Spleen (tissue), 11 donors: ENCODE results near the gene TLX2. TPM values are rescaled to one million over a fixed set of nuclear protein-coding genes. Genes with fewer than 3 reads are reported as not detected.

Experiments used
- DNase-seq: peaks from one replicate; pipeline ENCODE4 v3.0.0-alpha.2; 2020
- H3K27ac ChIP-seq, 8 donors: fragments of 200-600 bp; sonication (generic) in 7 of 8; 1 replicate in 4 of 8; 2 replicates in 4 of 8; pipeline versions ENCODE4 v1.5.0 to v1.8.0; 2016 to 2021; ENCODE audit warnings: inconsistent platforms in 4 of 8, mild to moderate bottlenecking in 4 of 8, moderate library complexity in 1 of 8
- H3K27me3 ChIP-seq, 7 donors: fragments of 200-600 bp; sonication (generic) in 6 of 7; replicated peaks in 1 of 7; 1 replicate in 4 of 7; 2 replicates in 3 of 7; pipeline versions ENCODE4 v1.5.0 to v1.8.0; 2016 to 2021; ENCODE audit warnings: inconsistent platforms in 3 of 7, mild to moderate bottlenecking in 1 of 7
- H3K36me3 ChIP-seq, 6 donors: fragments of 200-600 bp; sonication (generic) in 5 of 6; 1 replicate in 4 of 6; 2 replicates in 2 of 6; pipeline versions ENCODE4 v1.5.0 to v1.8.0; 2016 to 2021; ENCODE audit warnings: inconsistent platforms in 2 of 6
- H3K4me1 ChIP-seq, 6 donors: fragments of 200-600 bp; sonication (generic) in 5 of 6; 1 replicate in 3 of 6; 2 replicates in 3 of 6; pipeline versions ENCODE4 v1.5.0 to v1.8.0; 2016 to 2021; ENCODE audit warnings: inconsistent platforms in 3 of 6
- H3K4me3 ChIP-seq, 8 donors: fragments of 200-600 bp; sonication (generic) in 7 of 8; 1 replicate in 4 of 8; 2 replicates in 4 of 8; pipeline versions ENCODE4 v1.5.0 to v1.8.0; 2016 to 2021; ENCODE audit warnings: inconsistent platforms in 4 of 8, mild to moderate bottlenecking in 4 of 8, moderate library complexity in 2 of 8
- H3K9me3 ChIP-seq, 8 donors: fragments of 200-600 bp; sonication (generic) in 7 of 8; 1 replicate in 4 of 8; 2 replicates in 4 of 8; pipeline versions ENCODE4 v1.5.0 to v1.8.0; 2016 to 2021; ENCODE audit warnings: inconsistent platforms in 4 of 8
- POLR2A ChIP-seq, 3 donors: fragments of 450-650 bp; IDR thresholded peaks; one replicate each; pipeline ENCODE4 v1.5.1; 2017; ENCODE audit warnings: antibody characterized with exemption in 3 of 3, mild to moderate bottlenecking in 1 of 3
- POLR2AphosphoS5 ChIP-seq, 3 donors: sonication (generic); formaldehyde crosslinking; IDR thresholded peaks; one replicate each; pipeline ENCODE4 v1.5.1; 2017; ENCODE audit warnings: antibody characterized with exemption in 3 of 3
- WGBS, 5 donors: extraction: QIAGEN DNeasy Blood & Tissue Kit in 3 of 5; methylation state at CpG; one replicate each; pipeline versions ENCODE4 v1.1.5 to v1.1.7; 2013 to 2018; 5-methylcytosine and 5-hydroxymethylcytosine counted together
- intact Hi-C: fragments of 100-400 bp; cut with DNase I; formaldehyde crosslinking; loops from one replicate; pipeline ENCODE4 v1.15.0; 2023; ENCODE audit warnings: low total_unique reads
- polyA plus RNA-seq, 3 donors: library from polyadenylated mRNA; stranded (reverse); fragments of 200-250 nt; gene quantifications; one replicate each; pipeline ENCODE4 v1.2.1, GENCODE V29; 2013
- total RNA-seq, 7 donors: library from RNA; depleted of rRNA in 3 of 7; stranded (reverse); fragments of >200 nt in 3 of 7; fragmentation: NEBNext Ultra II Directional in 4 of 7; extraction: Animal tissue kit (Norgen Biotek cat#: 25700) in 4 of 7; gene quantifications; one replicate each; pipeline versions ENCODE4 v1.1.0 to v1.2.1, GENCODE V29; 2016 to 2021
- TF ChIP-seq, protein P1 (sequence below), 11 experiments: fragments of 200-600 bp in 7 of 11; fragments of 450-650 bp in 4 of 11; sonication (generic) in 4 of 11; IDR thresholded peaks in 8 of 11; conservative IDR thresholded peaks in 3 of 11; 1 replicate in 7 of 11; 2 replicates in 4 of 11; pipeline versions ENCODE4 v1.4.0 to v1.8.0; 2016 to 2021; ENCODE audit warnings: antibody characterized with exemption in 11 of 11, inconsistent platforms in 4 of 11, mild to moderate bottlenecking in 1 of 11
- donor health status: healthy with polysubstance abuse.
- donor health status: DM: no; HTN: no; CAD: no; lungs with moderate emphysema.
- donor health status: DM: no; HTN: no; CAD: no.
- donor health status: Bipolar disorder and iron deficiency.
- donor health status: healthy.
- donor health status: DM: no; HTN: no; CAD: no.
- donor health status: DM: yes; HTN: yes; CAD: no.

The TLX2 gene
- total and polyA plus RNA-seq, 10 donors, result 0.04 to 0.05 TPM; not detected in 8

DNA sequence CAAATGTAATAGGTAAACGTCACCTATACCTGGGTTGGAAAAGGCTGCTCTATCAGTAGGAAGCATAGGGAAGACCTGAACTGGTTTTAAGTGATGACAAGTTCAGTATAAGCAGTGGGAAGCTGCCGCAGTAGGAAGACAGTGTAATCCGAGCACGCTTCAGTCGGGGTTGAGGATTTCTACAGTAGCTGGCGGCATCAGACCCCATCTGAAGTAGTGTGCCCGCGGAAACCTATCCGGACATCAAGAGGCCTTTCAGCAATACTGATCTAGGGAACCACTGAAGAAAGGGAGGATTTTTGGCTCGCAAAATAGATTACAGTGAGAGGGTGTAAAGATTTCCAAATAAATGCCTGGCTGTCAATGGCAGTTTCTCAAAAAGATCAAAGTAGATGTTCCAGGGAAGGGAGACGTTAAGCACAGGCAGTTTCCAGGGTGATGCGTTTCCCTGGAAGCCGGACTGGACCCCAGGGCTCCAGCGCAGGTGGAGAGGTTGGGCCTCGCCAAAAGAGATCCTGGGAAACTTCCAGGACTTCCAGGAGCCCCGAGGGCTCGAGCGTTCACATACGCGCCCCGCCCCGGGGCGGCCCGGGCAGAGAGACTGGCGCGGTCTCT lies 34.1 kb downstream of the TLX2 start:
- Histone ChIP-seq H3K27ac (peak overlapping the region in 7 of 8 donors; percentile 28 to 79 (median 60)), H3K9me3 (no peaks in the 10 kb centered on the region), H3K36me3 (no peaks in the 10 kb centered on the region), H3K4me3 (peak overlapping the region; percentile 35 to 76 (median 53)), H3K4me1 (peaks cover 7 to 44% (median 28%) of the 10 kb centered on the region in 6 donors), H3K27me3 (peaks cover 0 to 29% (median 12%) of the 10 kb centered on the region in 7 donors)
- DNase-seq, result no peak
- intact Hi-C loops, result no loop called here
- 26 to 38% (median 27%) methylated on average over 16 to 26 of the region's 26 CpGs for WGBS, 5 donors
- TF ChIP-seq, protein P1, sequence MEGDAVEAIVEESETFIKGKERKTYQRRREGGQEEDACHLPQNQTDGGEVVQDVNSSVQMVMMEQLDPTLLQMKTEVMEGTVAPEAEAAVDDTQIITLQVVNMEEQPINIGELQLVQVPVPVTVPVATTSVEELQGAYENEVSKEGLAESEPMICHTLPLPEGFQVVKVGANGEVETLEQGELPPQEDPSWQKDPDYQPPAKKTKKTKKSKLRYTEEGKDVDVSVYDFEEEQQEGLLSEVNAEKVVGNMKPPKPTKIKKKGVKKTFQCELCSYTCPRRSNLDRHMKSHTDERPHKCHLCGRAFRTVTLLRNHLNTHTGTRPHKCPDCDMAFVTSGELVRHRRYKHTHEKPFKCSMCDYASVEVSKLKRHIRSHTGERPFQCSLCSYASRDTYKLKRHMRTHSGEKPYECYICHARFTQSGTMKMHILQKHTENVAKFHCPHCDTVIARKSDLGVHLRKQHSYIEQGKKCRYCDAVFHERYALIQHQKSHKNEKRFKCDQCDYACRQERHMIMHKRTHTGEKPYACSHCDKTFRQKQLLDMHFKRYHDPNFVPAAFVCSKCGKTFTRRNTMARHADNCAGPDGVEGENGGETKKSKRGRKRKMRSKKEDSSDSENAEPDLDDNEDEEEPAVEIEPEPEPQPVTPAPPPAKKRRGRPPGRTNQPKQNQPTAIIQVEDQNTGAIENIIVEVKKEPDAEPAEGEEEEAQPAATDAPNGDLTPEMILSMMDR (IDR thresholded peaks at IDR 0.05 in 8 of 11, conservative IDR thresholded peaks at IDR 0.05 in 3 of 11), result no peak
- no peak for TF ChIP-seq POLR2A (IDR thresholded peaks at IDR 0.05)
- TF ChIP-seq POLR2AphosphoS5 (IDR thresholded peaks at IDR 0.05), result no peak

DNA sequence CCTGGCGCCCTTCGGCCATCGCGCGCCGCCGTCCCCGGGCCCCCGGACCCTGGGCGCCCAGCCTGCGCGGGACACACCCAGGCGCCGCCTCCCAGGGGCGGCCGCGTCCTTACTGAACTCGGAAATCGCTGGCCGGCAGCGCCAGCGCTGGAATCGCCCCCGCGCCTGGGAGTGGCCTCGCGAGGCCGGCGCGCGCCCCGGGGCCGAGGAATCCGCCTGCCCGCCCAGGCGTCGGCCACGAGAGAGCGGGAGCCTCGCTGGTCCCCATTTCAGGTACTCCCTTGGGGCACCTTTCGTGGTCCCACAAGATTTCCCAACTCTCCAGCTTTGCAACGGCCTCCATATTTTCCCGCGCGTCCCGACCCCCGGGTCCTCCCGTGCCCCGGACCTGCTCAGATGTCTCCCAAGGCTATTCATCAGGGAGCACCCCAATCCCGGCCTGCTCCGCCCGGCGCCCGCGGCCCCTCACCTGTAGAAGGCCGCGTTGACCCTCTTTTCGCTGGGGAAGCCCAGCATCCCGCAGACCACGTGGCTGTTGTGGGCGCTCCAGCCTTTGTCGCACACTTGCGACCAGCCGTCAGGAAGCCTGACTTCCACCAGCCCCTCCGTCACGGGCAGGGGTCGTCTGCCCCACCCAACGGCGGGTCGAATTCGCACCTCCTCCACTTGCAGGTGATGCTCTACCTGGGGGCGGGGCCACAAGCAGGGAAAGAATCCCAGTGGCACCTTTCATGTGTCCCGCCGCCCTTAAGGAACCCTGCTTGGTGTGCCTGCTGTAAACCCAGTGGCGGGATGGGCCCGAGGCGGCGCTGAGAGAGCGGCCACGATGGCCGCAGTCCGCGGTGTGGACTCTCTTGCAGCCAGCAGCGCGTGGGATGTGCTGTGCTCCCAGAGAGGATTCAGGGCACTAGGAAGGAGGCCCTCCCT lies 34.9 kb downstream of the TLX2 start:
- peak; percentile 84 for DNase-seq
- TF ChIP-seq POLR2AphosphoS5 (IDR thresholded peaks at IDR 0.05), result peak in 2 of 3 donors; percentile 53 to 68
- TF ChIP-seq, protein P1 (IDR thresholded peaks at IDR 0.05 in 8 of 11, conservative IDR thresholded peaks at IDR 0.05 in 3 of 11), result no peak
- Histone ChIP-seq H3K4me1 (peaks cover 7 to 51% (median 36%) of the 10 kb centered on the region in 6 donors), H3K27ac (peak overlapping the region in 7 of 8 donors; percentile 28 to 79 (median 60)), H3K27me3 (peaks cover 0 to 29% (median 12%) of the 10 kb centered on the region in 7 donors), H3K36me3 (no peaks in the 10 kb centered on the region), H3K4me3 (peak overlapping the region; percentile 35 to 76 (median 53)), H3K9me3 (no peaks in the 10 kb centered on the region)
- intact Hi-C loops, result no loop called here
- WGBS, 5 donors, result 3 to 5% (median 4%) methylated on average over 52 to 85 of the region's 85 CpGs

DNA sequence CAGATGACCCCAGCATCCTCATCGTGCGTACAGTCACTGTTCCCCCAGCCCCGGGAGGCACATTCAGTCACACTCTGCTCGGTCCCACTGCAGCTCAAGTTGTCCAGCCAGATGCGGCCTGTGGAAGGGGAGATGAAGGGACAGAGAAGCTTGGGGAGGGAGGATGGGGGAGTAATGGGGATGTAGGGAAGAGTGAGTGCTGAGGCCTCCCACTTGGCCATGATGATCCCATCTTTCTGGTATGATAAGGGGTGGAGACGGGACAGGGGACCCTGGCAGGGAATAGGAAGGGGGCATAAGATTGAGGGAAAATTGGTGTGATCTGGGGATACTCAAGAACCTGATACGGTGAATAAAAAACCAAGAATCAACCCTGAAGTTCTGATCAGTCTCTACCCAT lies 36.0 kb downstream of the TLX2 start:
- DNase-seq, result no peak
- peaks cover 0 to 29% (median 12%) of the 10 kb centered on the region in 7 donors for H3K27me3 ChIP-seq
- intact Hi-C loops, result no loop called here
- H3K4me3 ChIP-seq, result no peak overlapping the region
- 90 to 96% (median 91%) methylated on average over 7 of the region's 7 CpGs for whole genome bisulfite sequencing, 5 donors
- peaks cover 7 to 56% (median 38%) of the 10 kb centered on the region in 6 donors for H3K4me1 ChIP-seq
- H3K27ac ChIP-seq, result no peak overlapping the region
- H3K36me3 ChIP-seq, result no peaks in the 10 kb centered on the region
- TF ChIP-seq, protein P1 (IDR thresholded peaks at IDR 0.05 in 8 of 11, conservative IDR thresholded peaks at IDR 0.05 in 3 of 11), result no peak
- TF ChIP-seq POLR2A (IDR thresholded peaks at IDR 0.05), result no peak
- TF ChIP-seq POLR2AphosphoS5 (IDR thresholded peaks at IDR 0.05), result no peak
- H3K9me3 ChIP-seq, result no peaks in the 10 kb centered on the region

DNA sequence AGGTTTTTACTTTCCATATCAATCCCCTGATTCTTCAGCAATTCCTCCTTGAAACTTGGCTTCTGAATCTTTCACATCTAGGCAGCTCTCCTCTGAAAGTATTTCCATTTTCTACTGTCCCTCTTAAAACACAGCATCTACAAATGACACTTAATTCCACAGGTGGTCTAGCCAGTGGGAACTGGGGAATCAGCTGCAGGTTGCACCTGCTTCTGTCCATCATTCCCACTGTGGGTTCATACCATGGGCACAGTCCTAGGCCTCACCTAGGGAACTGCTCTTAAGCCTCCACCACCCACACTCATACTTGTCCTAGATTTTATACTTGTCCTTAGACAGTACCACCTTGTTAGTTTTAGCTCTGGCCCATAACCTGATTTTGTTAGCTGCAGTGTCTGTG lies 37.3 kb downstream of the TLX2 start:
- Histone ChIP-seq H3K27me3 (peaks cover 0 to 29% (median 12%) of the 10 kb centered on the region in 7 donors), H3K4me3 (no peak overlapping the region), H3K9me3 (no peaks in the 10 kb centered on the region), H3K36me3 (peaks cover 0 to 9% (median 4%) of the 10 kb centered on the region in 6 donors), H3K4me1 (peaks cover 14 to 69% (median 51%) of the 10 kb centered on the region in 6 donors), H3K27ac (no peak overlapping the region)
- TF ChIP-seq, protein P1 (IDR thresholded peaks at IDR 0.05 in 8 of 11, conservative IDR thresholded peaks at IDR 0.05 in 3 of 11), result no peak
- TF ChIP-seq POLR2AphosphoS5 (IDR thresholded peaks at IDR 0.05) (no peak), POLR2A (IDR thresholded peaks at IDR 0.05) (no peak)
- DNase-seq, result no peak
- intact Hi-C loops, result no loop called here
